ENCODE results near the gene CRISPLD2. TPM values are rescaled to one million over a fixed set of nuclear protein-coding genes. Genes with fewer than 3 reads are reported as not detected.

CRISPLD2 gene
- polyA plus RNA-seq, 2 donors: 3.7 to 8.8 TPM

- no peaks in the 10 kb centered on the region for H3K4me1 ChIP-seq (ENCODE audit: control insufficient read depth in 2 of 2, insufficient read depth in 2 of 2, low read length in 1 of 2)
- no peak overlapping the region for H3K4me3 ChIP-seq (ENCODE audit: low read depth in 1 of 2, low read length in 2 of 2)
- 73 to 79% methylated on average over 5 of the region's 5 CpGs for WGBS, 2 donors
- no peak overlapping the region for H3K27ac ChIP-seq (ENCODE audit: low read depth in 2 of 2, low read length in 1 of 2)
- H3K9me3 ChIP-seq (ENCODE audit: control insufficient read depth in 2 of 2, insufficient read depth in 1 of 2, low read depth in 1 of 2, low read length in 1 of 2): no peaks in the 10 kb centered on the region
- H3K27me3 ChIP-seq (ENCODE audit: control insufficient read depth in 1 of 2, insufficient read depth in 2 of 2, low read length in 2 of 2): no peaks in the 10 kb centered on the region
- H3K36me3 ChIP-seq (ENCODE audit: control insufficient read depth in 2 of 2, insufficient read depth in 2 of 2, low read length in 1 of 2): peaks cover 0 to 3% of the 10 kb centered on the region in 2 donors
Measured at GRCh38 chr16:84874553-84874952, 54.8 kb downstream of the CRISPLD2 start.

GRCh38 chr16:84874983-84875382, 55.2 kb downstream of the CRISPLD2 start:
- Histone ChIP-seq H3K36me3 (ENCODE audit: control insufficient read depth in 2 of 2, insufficient read depth in 2 of 2, low read length in 1 of 2) (peaks cover 0 to 3% of the 10 kb centered on the region in 2 donors), H3K27me3 (ENCODE audit: control insufficient read depth in 1 of 2, insufficient read depth in 2 of 2, low read length in 2 of 2) (no peaks in the 10 kb centered on the region), H3K27ac (ENCODE audit: low read depth in 2 of 2, low read length in 1 of 2) (no peak overlapping the region), H3K4me3 (ENCODE audit: low read depth in 1 of 2, low read length in 2 of 2) (no peak overlapping the region), H3K4me1 (ENCODE audit: control insufficient read depth in 2 of 2, insufficient read depth in 2 of 2, low read length in 1 of 2) (no peaks in the 10 kb centered on the region), H3K9me3 (ENCODE audit: control insufficient read depth in 2 of 2, insufficient read depth in 1 of 2, low read depth in 1 of 2, low read length in 1 of 2) (no peaks in the 10 kb centered on the region)
- 83 to 85% methylated on average over 3 of the region's 3 CpGs for WGBS, 2 donors

- H3K4me1 ChIP-seq (ENCODE audit: control insufficient read depth in 2 of 2, insufficient read depth in 2 of 2, low read length in 1 of 2): no peaks in the 10 kb centered on the region
- H3K27ac ChIP-seq (ENCODE audit: low read depth in 2 of 2, low read length in 1 of 2): no peak overlapping the region
- H3K36me3 ChIP-seq (ENCODE audit: control insufficient read depth in 2 of 2, insufficient read depth in 2 of 2, low read length in 1 of 2): peaks cover 0 to 3% of the 10 kb centered on the region in 2 donors
- no peak overlapping the region for H3K4me3 ChIP-seq (ENCODE audit: low read depth in 1 of 2, low read length in 2 of 2)
- H3K27me3 ChIP-seq (ENCODE audit: control insufficient read depth in 1 of 2, insufficient read depth in 2 of 2, low read length in 2 of 2): no peaks in the 10 kb centered on the region
- 89 to 94% methylated on average over 6 of the region's 6 CpGs for WGBS, 2 donors
- H3K9me3 ChIP-seq (ENCODE audit: control insufficient read depth in 2 of 2, insufficient read depth in 1 of 2, low read depth in 1 of 2, low read length in 1 of 2): no peaks in the 10 kb centered on the region
Measured at GRCh38 chr16:84875846-84876245, 56.1 kb downstream of the CRISPLD2 start.

GRCh38 chr16:84876873-84877606, 57.3 kb downstream of the CRISPLD2 start:
- 78 to 84% methylated on average over 13 of the region's 13 CpGs for WGBS, 2 donors
- no peak overlapping the region for H3K4me3 ChIP-seq (ENCODE audit: low read depth in 1 of 2, low read length in 2 of 2)
- H3K27ac ChIP-seq (ENCODE audit: low read depth in 2 of 2, low read length in 1 of 2): no peak overlapping the region
- H3K36me3 ChIP-seq (ENCODE audit: control insufficient read depth in 2 of 2, insufficient read depth in 2 of 2, low read length in 1 of 2): peaks cover 0 to 3% of the 10 kb centered on the region in 2 donors
- H3K27me3 ChIP-seq (ENCODE audit: control insufficient read depth in 1 of 2, insufficient read depth in 2 of 2, low read length in 2 of 2): no peaks in the 10 kb centered on the region
- H3K4me1 ChIP-seq (ENCODE audit: control insufficient read depth in 2 of 2, insufficient read depth in 2 of 2, low read length in 1 of 2): no peaks in the 10 kb centered on the region
- H3K9me3 ChIP-seq (ENCODE audit: control insufficient read depth in 2 of 2, insufficient read depth in 1 of 2, low read depth in 1 of 2, low read length in 1 of 2): no peaks in the 10 kb centered on the region

- H3K27ac ChIP-seq (ENCODE audit: low read depth in 2 of 2, low read length in 1 of 2): no peak overlapping the region
- H3K36me3 ChIP-seq (ENCODE audit: control insufficient read depth in 2 of 2, insufficient read depth in 2 of 2, low read length in 1 of 2): peaks cover 0 to 3% of the 10 kb centered on the region in 2 donors
- H3K4me3 ChIP-seq (ENCODE audit: low read depth in 1 of 2, low read length in 2 of 2): no peak overlapping the region
- WGBS, 2 donors: 96 to 98% methylated on average over 5 of the region's 5 CpGs
- H3K4me1 ChIP-seq (ENCODE audit: control insufficient read depth in 2 of 2, insufficient read depth in 2 of 2, low read length in 1 of 2): peaks cover 0 to 3% of the 10 kb centered on the region in 2 donors
- H3K27me3 ChIP-seq (ENCODE audit: control insufficient read depth in 1 of 2, insufficient read depth in 2 of 2, low read length in 2 of 2): no peaks in the 10 kb centered on the region
- no peaks in the 10 kb centered on the region for H3K9me3 ChIP-seq (ENCODE audit: control insufficient read depth in 2 of 2, insufficient read depth in 1 of 2, low read depth in 1 of 2, low read length in 1 of 2)
Measured at GRCh38 chr16:84878770-84879169, 59.0 kb downstream of the CRISPLD2 start.

GRCh38 chr16:84879569-84880487, 60.0 kb downstream of the CRISPLD2 start:
- no peaks in the 10 kb centered on the region for H3K27me3 ChIP-seq (ENCODE audit: control insufficient read depth in 1 of 2, insufficient read depth in 2 of 2, low read length in 2 of 2)
- WGBS, 2 donors: 52 to 66% methylated on average over 11 of the region's 11 CpGs
- no peaks in the 10 kb centered on the region for H3K9me3 ChIP-seq (ENCODE audit: control insufficient read depth in 2 of 2, insufficient read depth in 1 of 2, low read depth in 1 of 2, low read length in 1 of 2)
- peaks cover 3 to 5% of the 10 kb centered on the region in 2 donors for H3K4me1 ChIP-seq (ENCODE audit: control insufficient read depth in 2 of 2, insufficient read depth in 2 of 2, low read length in 1 of 2)
- H3K36me3 ChIP-seq (ENCODE audit: control insufficient read depth in 2 of 2, insufficient read depth in 2 of 2, low read length in 1 of 2): peaks cover 0 to 3% of the 10 kb centered on the region in 2 donors
- peak overlapping the region in 1 of 2 donors; percentile 61 for H3K27ac ChIP-seq (ENCODE audit: low read depth in 2 of 2, low read length in 1 of 2)
- no peak overlapping the region for H3K4me3 ChIP-seq (ENCODE audit: low read depth in 1 of 2, low read length in 2 of 2)

GRCh38 chr16:84881702-84882521, 62.1 kb downstream of the CRISPLD2 start:
- Histone ChIP-seq H3K27ac (ENCODE audit: low read depth in 2 of 2, low read length in 1 of 2) (no peak overlapping the region), H3K4me1 (ENCODE audit: control insufficient read depth in 2 of 2, insufficient read depth in 2 of 2, low read length in 1 of 2) (peaks cover 5 to 6% of the 10 kb centered on the region in 2 donors), H3K9me3 (ENCODE audit: control insufficient read depth in 2 of 2, insufficient read depth in 1 of 2, low read depth in 1 of 2, low read length in 1 of 2) (no peaks in the 10 kb centered on the region), H3K4me3 (ENCODE audit: low read depth in 1 of 2, low read length in 2 of 2) (no peak overlapping the region), H3K36me3 (ENCODE audit: control insufficient read depth in 2 of 2, insufficient read depth in 2 of 2, low read length in 1 of 2) (peaks cover 0 to 3% of the 10 kb centered on the region in 2 donors), H3K27me3 (ENCODE audit: control insufficient read depth in 1 of 2, insufficient read depth in 2 of 2, low read length in 2 of 2) (no peaks in the 10 kb centered on the region)
- 80 to 84% methylated on average over 8 of the region's 8 CpGs for WGBS, 2 donors

- no peaks in the 10 kb centered on the region for H3K36me3 ChIP-seq (ENCODE audit: control insufficient read depth in 2 of 2, insufficient read depth in 2 of 2, low read length in 1 of 2)
- peaks cover 5 to 6% of the 10 kb centered on the region in 2 donors for H3K4me1 ChIP-seq (ENCODE audit: control insufficient read depth in 2 of 2, insufficient read depth in 2 of 2, low read length in 1 of 2)
- peak overlapping the region in 1 of 2 donors; percentile 17 for H3K27ac ChIP-seq (ENCODE audit: low read depth in 2 of 2, low read length in 1 of 2)
- no peaks in the 10 kb centered on the region for H3K27me3 ChIP-seq (ENCODE audit: control insufficient read depth in 1 of 2, insufficient read depth in 2 of 2, low read length in 2 of 2)
- 49 to 68% methylated on average over 9 of the region's 9 CpGs for WGBS, 2 donors
- H3K9me3 ChIP-seq (ENCODE audit: control insufficient read depth in 2 of 2, insufficient read depth in 1 of 2, low read depth in 1 of 2, low read length in 1 of 2): no peaks in the 10 kb centered on the region
- no peak overlapping the region for H3K4me3 ChIP-seq (ENCODE audit: low read depth in 1 of 2, low read length in 2 of 2)
Measured at GRCh38 chr16:84883301-84883700, 63.5 kb downstream of the CRISPLD2 start.

GRCh38 chr16:84884246-84884595, 64.4 kb downstream of the CRISPLD2 start:
- H3K27me3 ChIP-seq (ENCODE audit: control insufficient read depth in 1 of 2, insufficient read depth in 2 of 2, low read length in 2 of 2): no peaks in the 10 kb centered on the region
- H3K9me3 ChIP-seq (ENCODE audit: control insufficient read depth in 2 of 2, insufficient read depth in 1 of 2, low read depth in 1 of 2, low read length in 1 of 2): no peaks in the 10 kb centered on the region
- peak overlapping the region in 1 of 2 donors; percentile 82 for H3K27ac ChIP-seq (ENCODE audit: low read depth in 2 of 2, low read length in 1 of 2)
- no peak overlapping the region for H3K4me3 ChIP-seq (ENCODE audit: low read depth in 1 of 2, low read length in 2 of 2)
- H3K4me1 ChIP-seq (ENCODE audit: control insufficient read depth in 2 of 2, insufficient read depth in 2 of 2, low read length in 1 of 2): peaks cover 5 to 6% of the 10 kb centered on the region in 2 donors
- H3K36me3 ChIP-seq (ENCODE audit: control insufficient read depth in 2 of 2, insufficient read depth in 2 of 2, low read length in 1 of 2): no peaks in the 10 kb centered on the region
- 61 to 64% methylated on average over 6 of the region's 6 CpGs for WGBS, 2 donors
